GM10248 (cell line): ENCODE results near the gene BMP15.

Source experiments
- CTCF ChIA-PET: fragments of 300-600 bp; sonication (Branson Sonifier 250); formaldehyde crosslinking; extraction: SDS; loops from one replicate; lab custom pipeline; 2021; ENCODE audit warnings: antibody characterized with exemption; lab: Yijun Ruan, JAX
- POLR2A ChIA-PET: fragments of 350-650 bp; sonication (Branson Sonifier 250); formaldehyde crosslinking; extraction: SDS; loops from one replicate; lab custom pipeline; 2020; ENCODE audit warnings: antibody characterized with exemption; lab: Yijun Ruan, JAX
- DNase-seq: peaks from one replicate; pipeline ENCODE4 v3.0.0; 2012; ENCODE audit errors: extremely low spot score
- TF ChIP-seq, protein P1 (sequence below): IDR thresholded peaks from 2 replicates; pipeline ENCODE4 v1.5.1; 2012; ENCODE audit warnings: mild to moderate bottlenecking, low read depth; ENCODE audit errors: extremely low read depth, missing control alignments, control extremely low read depth

The BMP15 gene

DNA sequence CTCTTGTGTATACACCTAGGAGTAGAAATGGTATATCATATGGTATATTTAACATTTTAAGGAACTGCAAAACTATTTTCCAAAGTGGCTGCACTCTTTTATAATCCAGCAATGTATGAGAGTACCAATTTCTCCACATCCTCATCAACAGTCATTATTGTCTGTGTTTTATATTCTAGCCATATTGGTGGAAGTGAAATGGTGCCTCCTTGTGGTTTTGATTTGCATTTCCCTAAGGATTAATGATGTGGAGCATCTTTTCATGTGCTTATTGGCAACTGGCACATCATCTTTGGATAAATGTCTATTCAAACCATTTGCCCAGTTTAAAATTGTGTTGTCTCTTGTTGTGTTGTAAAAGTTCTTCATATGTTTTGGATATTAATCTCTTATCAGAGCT lies 9.6 kb downstream of the BMP15 start:
- POLR2A ChIA-PET = no interaction called here
- CTCF ChIA-PET = no interaction called here

DNA sequence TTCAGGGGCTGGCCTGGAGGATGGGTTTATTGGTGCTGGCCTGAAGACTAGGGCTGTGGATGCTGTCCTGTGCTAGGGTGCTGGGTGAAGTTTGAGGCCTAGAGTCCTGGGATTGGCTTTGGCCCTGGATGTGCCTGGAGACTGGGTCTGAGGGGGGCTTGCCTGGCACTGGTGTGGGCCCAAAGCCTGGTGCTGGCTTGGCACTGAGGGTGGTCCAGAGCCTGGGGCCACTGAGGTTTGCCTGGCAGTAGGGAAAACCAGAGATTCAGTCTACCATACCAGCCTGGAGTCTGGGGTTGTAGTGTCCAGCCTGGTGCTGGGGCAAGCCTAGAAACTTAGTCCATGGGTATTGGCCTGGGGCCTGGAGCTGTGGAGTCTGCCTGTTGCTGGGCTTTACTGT lies 16.6 kb downstream of the BMP15 start:
- ChIA-PET POLR2A (no interaction called here), CTCF (no interaction called here)
- DNase-seq = no peak
- TF ChIP-seq, protein P1, sequence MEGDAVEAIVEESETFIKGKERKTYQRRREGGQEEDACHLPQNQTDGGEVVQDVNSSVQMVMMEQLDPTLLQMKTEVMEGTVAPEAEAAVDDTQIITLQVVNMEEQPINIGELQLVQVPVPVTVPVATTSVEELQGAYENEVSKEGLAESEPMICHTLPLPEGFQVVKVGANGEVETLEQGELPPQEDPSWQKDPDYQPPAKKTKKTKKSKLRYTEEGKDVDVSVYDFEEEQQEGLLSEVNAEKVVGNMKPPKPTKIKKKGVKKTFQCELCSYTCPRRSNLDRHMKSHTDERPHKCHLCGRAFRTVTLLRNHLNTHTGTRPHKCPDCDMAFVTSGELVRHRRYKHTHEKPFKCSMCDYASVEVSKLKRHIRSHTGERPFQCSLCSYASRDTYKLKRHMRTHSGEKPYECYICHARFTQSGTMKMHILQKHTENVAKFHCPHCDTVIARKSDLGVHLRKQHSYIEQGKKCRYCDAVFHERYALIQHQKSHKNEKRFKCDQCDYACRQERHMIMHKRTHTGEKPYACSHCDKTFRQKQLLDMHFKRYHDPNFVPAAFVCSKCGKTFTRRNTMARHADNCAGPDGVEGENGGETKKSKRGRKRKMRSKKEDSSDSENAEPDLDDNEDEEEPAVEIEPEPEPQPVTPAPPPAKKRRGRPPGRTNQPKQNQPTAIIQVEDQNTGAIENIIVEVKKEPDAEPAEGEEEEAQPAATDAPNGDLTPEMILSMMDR = no peak

More for the DNA sequence above, 9.6 kb downstream of the BMP15 start:
- DNase-seq = no peak
- TF ChIP-seq, protein P1 = no peak

DNA sequence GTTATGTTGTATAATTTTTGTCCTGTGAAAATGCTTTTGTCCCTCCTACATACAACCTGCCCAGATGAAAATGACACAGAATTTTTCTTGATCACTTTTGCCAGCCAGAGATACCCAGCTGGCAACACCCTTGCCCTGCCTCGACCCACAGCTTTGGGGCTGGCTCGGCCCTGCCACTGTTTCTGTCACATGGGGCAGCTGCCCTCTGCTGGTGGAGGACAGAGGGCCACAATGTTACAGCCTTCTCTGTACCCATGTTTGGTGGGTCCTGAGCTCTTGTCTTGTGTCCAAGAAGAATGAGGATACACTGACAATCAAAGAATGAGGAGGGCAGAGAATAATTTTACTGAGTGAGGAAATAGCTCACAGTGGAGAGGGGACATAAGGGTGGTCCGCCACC lies 31.1 kb downstream of the BMP15 start:
- TF ChIP-seq, protein P1 = no peak
- POLR2A ChIA-PET = no interaction called here
- CTCF ChIA-PET = interaction anchor here (0.8 to 1.4 kb wide), 3 partner anchors 10 to 333 kb away, joined by 3 read pairs; no protein-coding TSS in a partner anchor
- no peak for DNase-seq

DNA sequence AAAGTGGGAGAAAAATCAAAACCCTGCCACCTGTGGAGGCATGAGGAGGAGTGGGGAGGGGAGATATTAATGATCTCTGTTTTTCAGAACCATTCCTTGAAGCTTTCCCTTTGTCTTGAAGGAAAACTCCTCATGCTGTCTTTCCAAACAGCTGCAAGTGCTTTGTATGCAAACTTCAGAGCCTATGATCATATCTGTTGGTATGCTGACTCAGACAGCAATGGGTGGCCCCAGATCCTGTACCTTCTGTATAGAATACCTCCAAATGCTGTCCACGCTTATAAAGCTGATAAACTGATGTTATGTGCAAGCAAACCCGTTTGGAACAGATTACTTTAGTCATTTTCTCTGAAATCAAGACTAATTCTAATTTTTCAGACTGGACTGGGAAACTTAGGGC lies 31.9 kb downstream of the BMP15 start:
- TF ChIP-seq, protein P1 = no peak
- no peak for DNase-seq
- ChIA-PET CTCF (interaction anchor here (0.8 to 1.4 kb wide), 3 partner anchors 11 to 334 kb away, joined by 3 read pairs; no protein-coding TSS in a partner anchor), POLR2A (no interaction called here)

DNA sequence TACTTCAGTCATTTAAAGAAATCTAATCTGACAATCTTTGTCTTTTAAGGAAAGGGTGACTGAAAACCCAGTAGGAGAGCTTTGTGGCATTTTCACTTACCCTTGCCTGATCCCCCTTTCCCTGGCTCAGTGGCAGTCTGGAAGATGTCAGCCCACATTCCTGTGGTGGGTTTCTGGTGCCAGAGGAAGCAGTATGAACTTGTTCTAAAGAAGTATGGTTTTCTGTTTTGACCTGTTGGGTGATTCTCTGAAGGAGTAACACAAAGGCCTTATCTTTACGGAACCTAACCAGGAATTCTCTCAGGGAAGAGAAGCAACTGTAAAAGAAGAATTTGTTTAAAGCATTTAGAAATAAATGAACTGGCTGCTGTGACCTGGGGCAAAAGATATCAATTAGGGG lies 41.9 kb downstream of the BMP15 start:
- TF ChIP-seq, protein P1 = no peak
- ChIA-PET POLR2A (no interaction called here), CTCF (no interaction called here)
- no peak for DNase-seq

DNA sequence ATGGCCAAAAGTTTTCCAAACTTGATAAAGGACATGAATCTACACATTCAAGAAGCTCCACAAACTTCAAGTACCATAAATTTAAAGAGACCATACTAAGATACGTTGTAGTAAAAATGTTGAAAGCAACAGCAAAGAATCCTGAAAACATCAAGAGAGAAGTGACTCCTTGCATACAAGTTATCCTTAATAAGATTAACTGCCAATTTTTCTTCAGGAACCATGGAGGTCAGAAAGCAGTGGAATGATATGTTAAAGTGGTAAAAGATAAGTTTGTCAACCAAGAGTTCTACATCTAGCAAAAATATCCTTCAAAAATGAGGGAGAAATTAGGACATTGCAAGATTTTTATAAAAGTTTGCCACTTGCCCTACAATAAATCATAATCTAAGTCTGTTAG lies 43.3 kb downstream of the BMP15 start:
- CTCF ChIA-PET = no interaction called here
- POLR2A ChIA-PET = no interaction called here
- DNase-seq = no peak
- TF ChIP-seq, protein P1 = no peak
